GM12878 (cell line): ENCODE data around the gene FCRLB. TPM values are rescaled to one million over a fixed set of nuclear protein-coding genes. Genes with fewer than 3 reads are reported as not detected.
A peak's percentile ranks its signal among the peaks of the same experiment; 100 is the strongest.

Source experiments
- ATF2 ChIP-seq: IDR thresholded peaks from 2 replicates; pipeline ENCODE4 v1.6.1; 2012; ENCODE audit warnings: low read length, inconsistent platforms
- BCLAF1 ChIP-seq: fragments of 450-650 bp; IDR thresholded peaks from 2 replicates; pipeline ENCODE4 v1.6.1; 2017; ENCODE audit warnings: antibody characterized with exemption, mild to moderate bottlenecking, moderate library complexity
- BMI1 ChIP-seq: fragments of 450-650 bp; IDR thresholded peaks from 2 replicates; pipeline ENCODE4 v1.6.1; 2016; ENCODE audit warnings: mild to moderate bottlenecking, moderate library complexity, borderline replicate concordance
- CREB1 ChIP-seq: IDR thresholded peaks from 2 replicates; pipeline ENCODE4 v1.6.1; 2012; ENCODE audit warnings: low read depth, mild to moderate bottlenecking, inconsistent platforms
- CUX1 ChIP-seq: IDR thresholded peaks from 2 replicates; pipeline ENCODE4 v1.6.1; 2012; ENCODE audit warnings: improper control_type of control experiment, low read depth, low read length; ENCODE audit not compliant: insufficient replicate concordance
- FOS ChIP-seq: IDR thresholded peaks from 3 replicates; pipeline ENCODE4 v1.6.1; 2011; ENCODE audit warnings: borderline replicate concordance; ENCODE audit not compliant: insufficient read length; ENCODE audit errors: extremely low read depth
- IKZF2 ChIP-seq, 2 experiments: fragments of 450-650 bp; IDR thresholded peaks; 2 replicates each; pipeline ENCODE4 v1.6.1; 2017; ENCODE audit warnings: mild to moderate bottlenecking in 2 of 2, moderate library complexity in 2 of 2
- JUNB ChIP-seq: IDR thresholded peaks from 2 replicates; pipeline ENCODE4 v1.6.1; 2016; ENCODE audit warnings: antibody characterized with exemption, mild to moderate bottlenecking
- MTA3 ChIP-seq: IDR thresholded peaks from 2 replicates; pipeline ENCODE4 v1.6.1; 2012; ENCODE audit warnings: low read length, inconsistent platforms, borderline replicate concordance
- NFIC ChIP-seq: IDR thresholded peaks from 2 replicates; pipeline ENCODE4 v1.6.1; 2012; ENCODE audit warnings: low read depth, mild to moderate bottlenecking, inconsistent platforms, low read length, moderate library complexity
- NR2C2 ChIP-seq: IDR thresholded peaks from 2 replicates; pipeline ENCODE4 v1.6.1; 2011; ENCODE audit warnings: borderline replicate concordance, low read depth; ENCODE audit not compliant: control insufficient read depth, insufficient read length
- RUNX3 ChIP-seq: IDR thresholded peaks from 2 replicates; pipeline ENCODE4 v1.6.1; 2012; ENCODE audit warnings: low read length, inconsistent platforms
- SREBF2 ChIP-seq: IDR thresholded peaks from 2 replicates; pipeline ENCODE4 v1.6.1; 2012; ENCODE audit warnings: mild to moderate bottlenecking, low read length
- SRF ChIP-seq, 2 experiments: IDR thresholded peaks; 2 replicates each; pipeline ENCODE4 v1.6.1; 2011; ENCODE audit warnings: low read depth in 2 of 2, low read length in 2 of 2, mild to moderate bottlenecking in 1 of 2, moderate library complexity in 1 of 2
- YY1 ChIP-seq: IDR thresholded peaks from 2 replicates; pipeline ENCODE4 v1.6.1; 2011; ENCODE audit warnings: low read depth, mild to moderate bottlenecking, low read length
- ZBED1 ChIP-seq: IDR thresholded peaks from 2 replicates; pipeline ENCODE4 v1.6.1; 2016; ENCODE audit warnings: borderline replicate concordance
- ZBTB4 ChIP-seq: fragments of 450-650 bp; formaldehyde crosslinking; IDR thresholded peaks from 2 replicates; pipeline ENCODE4 v1.4.0; 2022; ENCODE audit warnings: mild to moderate bottlenecking, moderate library complexity
- polyA plus RNA-seq, 11 experiments: library from polyadenylated mRNA; depleted of rRNA in 4 of 11; unstranded in 6 of 11; stranded (reverse) in 5 of 11; fragments of >200 nt; fragmentation: Nextera tagmentation in 4 of 11; fragmentation: Illumina TruSeq in 1 of 11; extraction: Ambion mirVana in 4 of 11; extraction: Trizol in 1 of 11; gene quantifications; 1 replicate in 1 of 11; 2 replicates in 10 of 11; pipeline versions ENCODE4 v1.2.1 to v1.2.3, GENCODE V29; 2011 to 2016; ENCODE audit warnings: inconsistent platforms in 2 of 11, missing spikeins in 2 of 11, low read depth in 1 of 11
- total RNA-seq, 4 experiments: library from RNA; depleted of rRNA in 3 of 4; stranded (reverse); fragments of >200 nt in 3 of 4; fragmentation: Illumina TruSeq in 1 of 4; extraction: Trizol in 1 of 4; gene quantifications; 2 replicates each; pipeline versions ENCODE4 v1.2.1 to v1.2.3, GENCODE V29; 2013 to 2021

FCRLB gene
- total and polyA plus RNA-seq, 10 of the 15 experiments (the other 5 are each of a cell fraction or from before 2014, with no cell fraction given), result 0.55 to 11.7 (median 5.6) TPM

GRCh38 chr1:161736335-161736969 lies 15.1 kb downstream of the FCRLB start (continued):
- TF ChIP-seq BCLAF1, result no peak
- TF ChIP-seq BMI1, result no peak
- no peak for TF ChIP-seq FOS
- 0 out of 2 replicates have a peak, but pooled peaks have one; percentile 19 for TF ChIP-seq NFIC
- no peak for TF ChIP-seq NR2C2
- TF ChIP-seq ZBTB4 (CRISPR knock-in tag), result no peak
- peak in 1 of 2 experiments; percentile 25; a peak in 2 of 4 replicates for TF ChIP-seq IKZF2 (IDR thresholded peaks at IDR 0.05)
- peak in 1 of 2 experiments; percentile 67; a peak in 2 of 4 replicates for TF ChIP-seq SRF (IDR thresholded peaks at IDR 0.05; ENCODE audit: low read depth in 2 of 2, low read length in 2 of 2)
- TF ChIP-seq CREB1, result no peak
- 0 out of 2 replicates have a peak, but pooled peaks have one; percentile 3 for TF ChIP-seq ATF2
- TF ChIP-seq ZBED1, result no peak
- 0 out of 2 replicates have a peak, but pooled peaks have one; percentile 22 for TF ChIP-seq MTA3
- TF ChIP-seq JUNB, result peak; percentile 41; the same call in 1 of the 2 replicates
- no peak for TF ChIP-seq CUX1
- TF ChIP-seq RUNX3, result peak; percentile 29; the same call in 1 of the 2 replicates
- no peak for TF ChIP-seq SREBF2
- TF ChIP-seq YY1, result no peak
